ENCODE results near the gene BMPR1B.
"Not testable (repeated sequence)": the region's sequence is repeated elsewhere in the genome, so short reads cannot be mapped to it uniquely, and the experiment has no call there.

The BMPR1B gene

GRCh38 chr4:95155759-95156451 lies 398.1 kb downstream of the BMPR1B start:
- DNase-seq, result peak in 1 of 2 experiments; percentile 7

GRCh38 chr4:95156452-95156765 lies 398.7 kb downstream of the BMPR1B start:
- DNase-seq, result no peak

GRCh38 chr4:95157596-95157995 lies 399.8 kb downstream of the BMPR1B start:
- DNase-seq, result no peak

- DNase-seq, result no peak
These were observed 400.3 kb downstream of the BMPR1B start for GRCh38 chr4:95158045-95158444.

- no peak for DNase-seq
These were observed 400.9 kb downstream of the BMPR1B start for GRCh38 chr4:95158626-95159025.

GRCh38 chr4:95159384-95159783 lies 401.6 kb downstream of the BMPR1B start:
- no peak for DNase-seq

- DNase-seq, result no peak
These were observed 404.2 kb downstream of the BMPR1B start for GRCh38 chr4:95161781-95162469.

- no peak for DNase-seq
These were observed 405.1 kb downstream of the BMPR1B start for GRCh38 chr4:95162867-95163266.

GRCh38 chr4:95165926-95166524 lies 408.3 kb downstream of the BMPR1B start:
- DNase-seq, result peak in 1 of 2 experiments; percentile 4

GRCh38 chr4:95167805-95168204 lies 410.1 kb downstream of the BMPR1B start:
- DNase-seq, result no peak

GRCh38 chr4:95170176-95170575 lies 412.4 kb downstream of the BMPR1B start:
- no peak for DNase-seq

- DNase-seq, result not testable (repeated sequence)
These were observed 413.6 kb downstream of the BMPR1B start for GRCh38 chr4:95171377-95171776.

GRCh38 chr4:95178938-95179337 lies 421.2 kb downstream of the BMPR1B start:
- no peak for DNase-seq

- no peak for DNase-seq
These were observed 422.9 kb downstream of the BMPR1B start for GRCh38 chr4:95180531-95181242.

- no peak for DNase-seq
These were observed 423.7 kb downstream of the BMPR1B start for GRCh38 chr4:95181243-95181995.

- no peak for DNase-seq
These were observed 424.2 kb downstream of the BMPR1B start for GRCh38 chr4:95181996-95182306.

- DNase-seq, result no peak
These were observed 426.1 kb downstream of the BMPR1B start for GRCh38 chr4:95183656-95184408.

- no peak for DNase-seq
These were observed 428.9 kb downstream of the BMPR1B start for GRCh38 chr4:95186666-95187065.

GRCh38 chr4:95188701-95189370 lies 431.1 kb downstream of the BMPR1B start:
- no peak for DNase-seq

- peak in 1 of 2 experiments; percentile 16 for DNase-seq
These were observed 433.1 kb downstream of the BMPR1B start for GRCh38 chr4:95190751-95191436.

GRCh38 chr4:95191537-95191936 lies 433.8 kb downstream of the BMPR1B start:
- DNase-seq, result no peak
